Upper lobe of left lung (tissue), 4 donors: ENCODE data around the gene AFAP1L1.

Experiments
- CTCF ChIP-seq, 6 experiments: fragments of 450-650 bp in 4 of 6; fragments of 200-600 bp in 2 of 6; sonication (generic) in 2 of 6; IDR thresholded peaks; one replicate each; pipeline ENCODE4 v1.5.1; 2016 to 2019; ENCODE audit warnings: antibody characterized with exemption in 6 of 6
- EP300 ChIP-seq, 4 donors: sonication (generic); formaldehyde crosslinking; IDR thresholded peaks; one replicate each; pipeline ENCODE4 v1.5.1; 2017; ENCODE audit warnings: antibody characterized with exemption in 4 of 4, control low read depth in 2 of 4

GRCh38 chr5:149283626-149284480, 12.2 kb downstream of the AFAP1L1 start:
- TF ChIP-seq CTCF (IDR thresholded peaks at IDR 0.05) = no peak
- no peak for TF ChIP-seq EP300 (IDR thresholded peaks at IDR 0.05)
